Vagina (tissue), 2 donors: ENCODE measurements around the gene SCN5A.

Source experiments
- POLR2A ChIP-seq, 2 donors: fragments of 450-650 bp; IDR thresholded peaks; one replicate each; pipeline ENCODE4 v1.6.1; 2017; ENCODE audit warnings: antibody characterized with exemption in 2 of 2, mild to moderate bottlenecking in 2 of 2, moderate library complexity in 2 of 2
- TF ChIP-seq, protein P1 (sequence below), 3 experiments: fragments of 450-650 bp in 2 of 3; fragments of 200-600 bp in 1 of 3; sonication (generic) in 1 of 3; IDR thresholded peaks; one replicate each; pipeline ENCODE4 v1.5.1; 2017 to 2019; ENCODE audit warnings: antibody characterized with exemption in 3 of 3, mild to moderate bottlenecking in 2 of 3, moderate library complexity in 2 of 3

DNA sequence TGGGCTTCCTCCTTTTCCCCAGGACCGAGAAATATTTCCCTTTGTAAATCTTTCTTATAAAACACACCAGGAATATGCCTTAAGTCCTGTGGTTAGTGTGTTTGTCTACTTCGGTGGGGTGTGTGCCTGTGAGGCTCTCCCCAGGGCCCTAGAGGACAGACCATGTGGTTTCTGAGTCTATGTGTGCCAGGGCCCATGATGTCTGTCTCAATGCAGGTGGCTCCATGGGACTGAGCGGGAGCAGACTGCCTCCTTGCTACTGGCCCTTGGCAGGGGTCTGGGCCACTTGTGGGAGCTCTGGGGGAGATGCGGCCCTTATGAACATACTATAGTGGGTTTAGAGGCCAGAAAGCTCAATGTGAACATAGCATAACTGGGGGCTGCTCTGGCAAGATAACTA, 37.6 kb downstream of the SCN5A start:
- TF ChIP-seq POLR2A (IDR thresholded peaks at IDR 0.05), result no peak
- TF ChIP-seq, protein P1, sequence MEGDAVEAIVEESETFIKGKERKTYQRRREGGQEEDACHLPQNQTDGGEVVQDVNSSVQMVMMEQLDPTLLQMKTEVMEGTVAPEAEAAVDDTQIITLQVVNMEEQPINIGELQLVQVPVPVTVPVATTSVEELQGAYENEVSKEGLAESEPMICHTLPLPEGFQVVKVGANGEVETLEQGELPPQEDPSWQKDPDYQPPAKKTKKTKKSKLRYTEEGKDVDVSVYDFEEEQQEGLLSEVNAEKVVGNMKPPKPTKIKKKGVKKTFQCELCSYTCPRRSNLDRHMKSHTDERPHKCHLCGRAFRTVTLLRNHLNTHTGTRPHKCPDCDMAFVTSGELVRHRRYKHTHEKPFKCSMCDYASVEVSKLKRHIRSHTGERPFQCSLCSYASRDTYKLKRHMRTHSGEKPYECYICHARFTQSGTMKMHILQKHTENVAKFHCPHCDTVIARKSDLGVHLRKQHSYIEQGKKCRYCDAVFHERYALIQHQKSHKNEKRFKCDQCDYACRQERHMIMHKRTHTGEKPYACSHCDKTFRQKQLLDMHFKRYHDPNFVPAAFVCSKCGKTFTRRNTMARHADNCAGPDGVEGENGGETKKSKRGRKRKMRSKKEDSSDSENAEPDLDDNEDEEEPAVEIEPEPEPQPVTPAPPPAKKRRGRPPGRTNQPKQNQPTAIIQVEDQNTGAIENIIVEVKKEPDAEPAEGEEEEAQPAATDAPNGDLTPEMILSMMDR (IDR thresholded peaks at IDR 0.05), result no peak
